CD4-positive, alpha-beta T cell treated with Interleukin-2 at 100 ng/mL for 4 hours (primary cell): Measurements from ENCODE around the gene CDK9.
A peak's percentile ranks its signal among the peaks of the same experiment; 100 is the strongest.

Experiments used
- DNase-seq: peaks from one replicate; pipeline ENCODE4 v3.0.0-alpha.2; 2020; ENCODE audit warnings: low spot score

Gene CDK9

GRCh38 chr9:127761491-127761956 lies 24.3 kb upstream of the CDK9 start:
- no peak for DNase-seq

- DNase-seq: no peak
Observed at GRCh38 chr9:127762111-127762676, 23.6 kb upstream of the CDK9 start.

- DNase-seq: no peak
Observed at GRCh38 chr9:127763918-127764384, 21.9 kb upstream of the CDK9 start.

- DNase-seq: no peak
Observed at GRCh38 chr9:127765418-127765817, 20.4 kb upstream of the CDK9 start.

GRCh38 chr9:127767410-127767809 lies 18.4 kb upstream of the CDK9 start:
- DNase-seq: no peak

- DNase-seq: no peak
Observed at GRCh38 chr9:127767909-127768331, 17.9 kb upstream of the CDK9 start.

- no peak for DNase-seq
Observed at GRCh38 chr9:127768698-127769097, 17.1 kb upstream of the CDK9 start.

- no peak for DNase-seq
Observed at GRCh38 chr9:127769101-127769500, 16.7 kb upstream of the CDK9 start.

- DNase-seq: no peak
Observed at GRCh38 chr9:127769929-127770582, 15.8 kb upstream of the CDK9 start.

- no peak for DNase-seq
Observed at GRCh38 chr9:127770583-127770904, 15.3 kb upstream of the CDK9 start.

- peak; percentile 97 for DNase-seq
Observed at GRCh38 chr9:127770905-127771569, 14.8 kb upstream of the CDK9 start.

- no peak for DNase-seq
Observed at GRCh38 chr9:127771570-127772189, 14.2 kb upstream of the CDK9 start.

- no peak for DNase-seq
Observed at GRCh38 chr9:127772603-127773002, 13.2 kb upstream of the CDK9 start.

- no peak for DNase-seq
Observed at GRCh38 chr9:127773272-127773671, 12.6 kb upstream of the CDK9 start.

- DNase-seq: no peak
Observed at GRCh38 chr9:127773981-127774380, 11.9 kb upstream of the CDK9 start.

GRCh38 chr9:127776195-127776923 lies 9.5 kb upstream of the CDK9 start:
- peak; percentile 81 for DNase-seq

GRCh38 chr9:127776924-127777289 lies 8.9 kb upstream of the CDK9 start:
- DNase-seq: no peak

GRCh38 chr9:127777368-127777980 lies 8.4 kb upstream of the CDK9 start:
- no peak for DNase-seq

GRCh38 chr9:127778280-127779135 lies 7.3 kb upstream of the CDK9 start, which contains the start of gene SH2D3C:
Gene SH2D3C, minus strand, starts transcription at chr9:127778666. Its CDS starts 39 bp downstream, at chr9:127778627.
- peak; percentile 46 for DNase-seq

- peak; percentile 64 for DNase-seq
Observed at GRCh38 chr9:127779136-127779981, 6.5 kb upstream of the CDK9 start.
